HG02610 (cell line): Measurements from ENCODE around the gene MCM5.
"Not testable (repeated sequence)": the region's sequence is repeated elsewhere in the genome, so short reads cannot be mapped to it uniquely, and the experiment has no call there.

Experiments used
- ATAC-seq: cut with Tn5 transposase; IDR thresholded peaks from one replicate; pipeline ENCODE4 v1.9.1; 2021; ENCODE audit warnings: mild to moderate bottlenecking, moderate library complexity; ENCODE audit not compliant: unreplicated experiment

Gene MCM5

GRCh38 chr22:35399678-35400500 is at the start of gene MCM5:
MCM5 (plus strand) TSS chr22:35400140; CDS start chr22:35400439, 299 bp downstream.
- ATAC-seq: peak; percentile 94

DNA sequence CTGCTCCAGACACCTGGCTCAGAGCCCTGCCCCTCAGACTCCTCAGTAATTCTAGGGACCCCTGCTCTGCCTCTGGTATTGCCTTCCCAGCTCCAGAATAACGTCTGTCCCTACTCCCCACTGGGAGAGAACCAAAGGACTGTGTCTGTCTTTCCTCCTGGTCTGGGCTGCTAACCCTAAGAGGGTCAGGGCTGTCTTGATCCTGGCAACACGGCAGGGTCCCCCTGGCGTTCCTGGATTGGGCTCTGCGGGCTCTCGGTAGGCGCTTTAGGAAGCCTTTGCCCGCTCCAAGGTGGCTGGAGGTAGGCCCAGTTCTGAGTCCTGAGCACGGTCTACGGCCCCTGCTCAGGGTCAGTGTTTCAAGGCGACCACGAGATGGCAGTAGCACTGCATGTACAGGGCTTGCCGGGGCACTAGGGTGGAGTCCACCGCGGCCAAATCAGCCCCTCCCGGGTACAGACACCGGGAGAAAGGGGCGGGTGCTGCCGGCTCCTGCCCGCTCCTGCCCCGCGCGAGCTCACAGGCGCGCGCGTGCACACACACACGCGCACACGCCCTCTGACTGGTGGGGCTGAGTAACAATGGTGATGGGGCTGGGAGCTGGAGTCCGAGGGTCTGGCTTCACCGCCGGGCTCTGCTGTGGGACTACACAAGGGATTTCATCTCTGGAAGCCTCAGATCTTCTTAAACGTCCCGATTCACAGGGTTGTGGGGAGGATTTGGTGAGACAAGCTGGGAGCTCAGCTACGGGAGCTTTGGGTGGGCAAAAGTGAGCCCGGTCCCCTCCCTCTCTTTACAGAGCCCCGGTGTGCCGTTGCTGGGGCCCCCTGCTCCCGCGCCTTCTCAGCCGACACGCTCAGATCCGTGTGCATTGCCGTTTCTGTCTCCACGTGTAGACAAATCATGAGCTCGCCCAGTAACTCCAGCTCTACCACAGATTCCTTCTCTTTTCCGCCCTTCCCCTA is 49.1 kb upstream of the MCM5 start:
- ATAC-seq: peak; percentile 73

GRCh38 chr22:35352214-35353111 is 47.5 kb upstream of the MCM5 start:
- ATAC-seq: no peak

DNA sequence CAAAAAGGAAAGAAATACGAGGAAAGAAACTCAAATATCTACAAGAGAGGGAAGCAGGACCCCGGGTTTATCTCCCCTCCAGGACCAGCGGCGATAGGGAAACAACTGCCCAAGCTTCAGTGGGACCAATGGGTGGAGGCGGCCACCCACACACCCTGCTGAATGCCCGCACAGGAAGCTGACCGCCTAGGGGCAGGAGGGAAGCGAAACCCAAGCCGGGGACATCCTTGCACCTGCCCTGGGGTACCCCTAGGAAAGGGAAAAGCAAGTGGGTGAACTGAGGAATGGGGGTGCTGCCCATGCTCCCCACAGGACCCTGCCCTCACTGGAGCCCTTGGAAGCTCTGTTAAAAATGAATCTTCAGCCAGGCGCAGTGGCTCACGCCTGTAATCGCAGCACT is 46.6 kb upstream of the MCM5 start:
- ATAC-seq: no peak

GRCh38 chr22:35354068-35354467 is 45.9 kb upstream of the MCM5 start:
- ATAC-seq: no peak

DNA sequence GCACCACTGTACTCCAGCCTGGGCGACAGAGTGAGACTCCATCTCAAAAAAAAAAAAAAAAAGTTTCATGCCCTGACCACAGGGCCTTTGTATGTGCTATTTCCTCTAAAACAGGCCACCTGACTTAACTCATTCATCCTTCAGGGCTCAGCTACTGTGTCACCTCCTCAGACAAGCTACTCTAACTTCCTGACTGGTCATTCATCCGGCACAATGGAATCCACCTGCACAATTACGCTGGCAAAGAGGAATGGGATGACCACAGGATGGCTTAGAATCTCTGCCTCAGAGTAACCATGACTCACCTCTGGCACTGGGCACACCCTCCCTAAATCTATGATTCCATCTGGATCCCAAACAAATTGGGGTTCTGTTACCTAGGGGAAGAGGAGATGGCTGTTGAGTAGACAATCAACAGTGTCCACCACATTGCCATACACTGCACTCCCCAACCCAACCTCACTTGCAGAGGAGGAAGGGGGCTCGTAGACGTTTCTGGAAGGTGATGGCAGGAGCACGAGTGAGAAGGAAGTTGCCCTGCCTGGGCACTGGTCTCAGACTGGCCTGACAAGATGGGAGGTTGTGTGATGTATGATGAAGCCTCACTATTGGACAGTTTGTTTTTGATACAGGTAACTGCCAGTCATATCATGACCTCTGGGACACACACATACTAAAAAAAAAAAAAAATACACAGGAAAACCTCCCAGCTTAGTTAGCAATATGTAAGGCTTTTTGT is 41.9 kb upstream of the MCM5 start:
- ATAC-seq: no peak

- no peak for ATAC-seq
These were observed 40.4 kb upstream of the MCM5 start for GRCh38 chr22:35359380-35360065.

DNA sequence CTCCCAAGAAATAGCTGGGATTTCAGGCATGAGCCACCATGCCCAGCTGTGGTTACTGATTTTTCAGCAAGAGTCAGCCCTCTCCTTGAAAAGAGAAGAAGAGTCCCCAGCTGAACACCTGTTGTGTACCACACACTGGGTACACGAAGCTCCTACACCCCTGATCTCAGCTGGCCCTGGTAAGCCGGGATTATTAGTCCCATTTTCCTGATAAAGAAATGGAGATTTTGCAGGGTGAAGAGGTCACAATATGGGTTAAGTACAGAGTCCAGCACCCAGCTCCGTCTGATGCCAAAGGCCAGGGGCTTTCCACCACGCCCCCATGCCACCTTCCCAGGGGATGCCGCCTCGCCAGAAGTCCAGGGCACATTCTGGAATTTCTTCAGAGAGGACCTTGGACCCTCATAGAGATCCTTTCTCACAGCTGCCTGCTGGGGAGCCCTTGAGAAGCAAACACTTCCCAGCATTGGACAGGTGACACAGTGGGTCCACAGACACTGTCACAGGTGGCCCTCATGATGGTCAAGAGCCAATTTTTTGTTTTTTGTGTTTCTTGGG is 38.9 kb upstream of the MCM5 start:
- ATAC-seq: no peak

GRCh38 chr22:35363566-35364086 is 36.3 kb upstream of the MCM5 start:
- no peak for ATAC-seq

DNA sequence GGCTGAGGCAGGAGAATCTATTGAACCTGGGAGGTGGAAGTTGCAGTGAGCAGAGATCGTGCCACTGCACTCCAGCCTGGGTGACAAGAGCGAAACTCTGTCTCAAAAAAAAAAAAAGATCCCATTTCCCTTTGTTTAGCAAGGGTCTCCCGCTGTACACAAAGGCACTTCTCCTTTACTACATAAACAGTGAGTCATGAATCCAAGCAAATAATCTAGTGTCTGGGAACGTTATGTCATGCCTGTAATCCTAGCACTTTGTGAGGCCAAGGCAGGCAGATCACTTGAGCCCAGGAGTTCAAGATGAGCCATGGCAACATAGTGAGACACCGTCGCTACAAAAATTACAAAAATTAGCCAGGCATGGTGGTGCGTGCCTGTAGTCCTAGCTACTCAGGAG is 35.7 kb upstream of the MCM5 start:
- not testable (repeated sequence) for ATAC-seq

- no peak for ATAC-seq
These were observed 32.5 kb upstream of the MCM5 start for GRCh38 chr22:35367331-35367886.

GRCh38 chr22:35368386-35368785 is 31.6 kb upstream of the MCM5 start:
- ATAC-seq: no peak

- no peak for ATAC-seq
These were observed 29.9 kb upstream of the MCM5 start for GRCh38 chr22:35369996-35370395.

- no peak for ATAC-seq
These were observed 26.2 kb upstream of the MCM5 start for GRCh38 chr22:35373781-35374180.

DNA sequence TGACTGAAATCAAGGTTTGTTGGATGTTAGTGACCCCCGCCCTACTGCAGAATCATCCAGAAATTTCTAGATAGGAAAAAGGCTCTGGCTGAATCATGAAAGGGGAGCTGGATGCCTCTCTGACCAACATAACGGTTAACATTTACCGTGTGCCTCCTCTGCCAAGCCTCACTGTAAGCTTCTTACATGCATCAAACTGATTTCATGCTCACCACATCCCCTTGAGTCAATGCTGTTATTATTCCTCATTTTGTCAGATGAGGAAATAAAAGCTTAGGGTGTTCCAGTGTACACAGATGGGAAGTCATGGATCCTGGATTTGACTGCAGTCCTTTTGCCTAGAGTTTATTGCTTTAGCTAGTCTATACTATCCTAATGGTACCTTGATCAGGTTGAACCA is 24.9 kb upstream of the MCM5 start:
- no peak for ATAC-seq

DNA sequence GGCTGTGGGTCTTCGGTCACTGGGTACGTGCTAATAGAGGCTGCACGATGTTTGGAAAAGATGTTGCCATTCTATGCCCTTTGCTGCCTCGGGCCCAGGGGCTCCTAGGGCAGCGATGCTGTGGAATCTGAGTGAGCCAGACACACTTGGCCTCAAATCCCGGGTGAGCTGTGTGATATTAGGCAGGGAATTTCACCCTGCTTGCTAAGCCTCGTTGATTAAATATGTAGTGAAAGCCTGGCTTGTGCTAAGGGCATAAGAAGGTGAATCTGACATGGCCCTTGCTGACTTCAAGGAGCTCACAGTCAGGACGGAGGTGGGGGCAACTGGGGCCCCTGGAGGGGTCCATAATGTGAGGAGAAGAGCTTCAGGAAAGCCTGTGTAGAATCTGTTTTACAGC is 24.4 kb upstream of the MCM5 start:
- no peak for ATAC-seq

DNA sequence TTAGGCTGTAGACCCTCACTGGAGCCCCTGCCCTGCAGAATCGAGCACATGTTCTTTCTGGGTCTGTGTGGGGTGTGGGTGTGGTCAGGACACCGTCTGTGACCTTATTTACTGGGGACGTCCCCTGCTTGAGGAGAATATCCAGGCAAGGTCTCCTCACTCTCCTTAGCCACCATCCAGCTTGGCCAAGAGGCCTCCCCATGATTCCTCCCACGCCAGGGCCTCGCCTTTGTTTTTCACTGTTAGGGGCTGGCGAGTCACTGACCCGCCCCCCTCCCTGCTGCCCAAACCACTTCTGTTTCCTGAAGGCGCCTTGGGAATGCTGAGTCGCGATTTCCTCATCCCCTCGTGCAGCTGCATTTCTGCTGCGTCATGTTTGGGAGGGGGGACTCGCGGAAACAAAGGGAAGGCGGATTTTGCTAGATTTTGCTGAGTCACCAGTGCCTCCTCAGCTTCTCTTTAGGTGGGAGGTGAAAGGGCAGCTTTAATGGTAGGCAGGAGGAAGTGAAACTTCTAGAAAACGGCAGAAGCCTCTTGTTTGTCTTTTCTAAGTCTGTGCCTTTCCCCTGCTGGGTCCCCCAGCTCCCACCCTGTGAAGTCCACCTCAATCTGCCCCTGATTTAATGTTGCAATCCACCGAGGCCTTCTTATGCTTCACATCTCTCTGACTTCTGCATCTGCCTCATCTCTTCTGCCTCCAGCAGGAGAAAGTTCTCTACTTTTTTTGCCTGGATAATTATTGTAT is 23.0 kb upstream of the MCM5 start:
- peak; percentile 37 for ATAC-seq

DNA sequence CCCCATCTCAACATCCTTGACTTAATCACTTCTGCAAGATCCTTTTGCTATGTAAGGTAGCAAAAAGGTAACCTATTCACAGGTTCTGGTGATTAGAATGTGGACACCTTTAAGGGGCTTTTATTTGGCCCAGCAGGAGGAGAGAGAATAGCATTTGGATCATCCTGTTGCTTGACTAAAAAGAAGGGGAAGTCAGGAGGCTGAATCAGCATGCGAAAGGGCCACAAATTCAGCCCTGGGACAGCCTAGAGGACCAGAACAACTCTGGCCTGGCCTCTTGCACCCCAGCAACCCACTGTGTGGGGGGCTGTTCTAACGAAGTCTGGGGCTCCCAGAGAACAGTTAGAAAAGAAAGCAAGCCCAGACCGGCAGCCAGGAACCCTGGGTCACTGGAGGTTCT is 22.2 kb upstream of the MCM5 start:
- ATAC-seq: no peak
